ENCODE measurements around the gene ZNF552.
A peak's percentile ranks its signal among the peaks of the same experiment; 100 is the strongest.
"Not testable (repeated sequence)": the region's sequence is repeated elsewhere in the genome, so short reads cannot be mapped to it uniquely, and the experiment has no call there.

Gene ZNF552

GRCh38 chr19:57817976-57818375 lies 3.3 kb upstream of the ZNF552 start:
- DNase-seq: no peak

GRCh38 chr19:57816652-57817051 lies 1.9 kb upstream of the ZNF552 start:
- DNase-seq: no peak

GRCh38 chr19:57815247-57816075 lies 748 bp upstream of the ZNF552 start:
- no peak for DNase-seq

GRCh38 chr19:57813919-57814504 lies 701 bp downstream of the ZNF552 start:
- peak; percentile 18 for DNase-seq

GRCh38 chr19:57812975-57813820 lies 1.5 kb downstream of the ZNF552 start:
- DNase-seq: not testable (repeated sequence)

GRCh38 chr19:57812226-57812625 lies 2.5 kb downstream of the ZNF552 start:
- DNase-seq: no peak

GRCh38 chr19:57810410-57811295 lies 4.1 kb downstream of the ZNF552 start:
- not testable (repeated sequence) for DNase-seq

- DNase-seq: no peak
Observed at GRCh38 chr19:57807541-57807940, 7.2 kb downstream of the ZNF552 start.

- peak; percentile 91 for DNase-seq
Observed at GRCh38 chr19:57803594-57804325, 11.0 kb downstream of the ZNF552 start.

- no peak for DNase-seq
Observed at GRCh38 chr19:57803265-57803593, 11.5 kb downstream of the ZNF552 start.

- DNase-seq: no peak
Observed at GRCh38 chr19:57802269-57802668, 12.4 kb downstream of the ZNF552 start.

GRCh38 chr19:57800696-57801095 lies 14.0 kb downstream of the ZNF552 start:
- no peak for DNase-seq

GRCh38 chr19:57796580-57796979 lies 18.1 kb downstream of the ZNF552 start:
- DNase-seq: not testable (repeated sequence)

GRCh38 chr19:57789288-57789687 lies 25.4 kb downstream of the ZNF552 start:
- no peak for DNase-seq

GRCh38 chr19:57788114-57788692 lies 26.5 kb downstream of the ZNF552 start:
- no peak for DNase-seq

- DNase-seq: no peak
Observed at GRCh38 chr19:57786906-57787305, 27.8 kb downstream of the ZNF552 start.

GRCh38 chr19:57786286-57786685 lies 28.4 kb downstream of the ZNF552 start:
- no peak for DNase-seq

- DNase-seq: no peak
Observed at GRCh38 chr19:57779220-57779845, 35.4 kb downstream of the ZNF552 start.

- no peak for DNase-seq
Observed at GRCh38 chr19:57778336-57778735, 36.4 kb downstream of the ZNF552 start.

- no peak for DNase-seq
Observed at GRCh38 chr19:57776764-57777296, 37.9 kb downstream of the ZNF552 start.

- no peak for DNase-seq
Observed at GRCh38 chr19:57773488-57773887, 41.2 kb downstream of the ZNF552 start.
